ENCODE data around the gene SLC28A1. TPM values are rescaled to one million over a fixed set of nuclear protein-coding genes. Genes with fewer than 3 reads are reported as not detected.

Gene SLC28A1
- total RNA-seq, 1 experiment from 2014 or later: 1.1 TPM

DNA sequence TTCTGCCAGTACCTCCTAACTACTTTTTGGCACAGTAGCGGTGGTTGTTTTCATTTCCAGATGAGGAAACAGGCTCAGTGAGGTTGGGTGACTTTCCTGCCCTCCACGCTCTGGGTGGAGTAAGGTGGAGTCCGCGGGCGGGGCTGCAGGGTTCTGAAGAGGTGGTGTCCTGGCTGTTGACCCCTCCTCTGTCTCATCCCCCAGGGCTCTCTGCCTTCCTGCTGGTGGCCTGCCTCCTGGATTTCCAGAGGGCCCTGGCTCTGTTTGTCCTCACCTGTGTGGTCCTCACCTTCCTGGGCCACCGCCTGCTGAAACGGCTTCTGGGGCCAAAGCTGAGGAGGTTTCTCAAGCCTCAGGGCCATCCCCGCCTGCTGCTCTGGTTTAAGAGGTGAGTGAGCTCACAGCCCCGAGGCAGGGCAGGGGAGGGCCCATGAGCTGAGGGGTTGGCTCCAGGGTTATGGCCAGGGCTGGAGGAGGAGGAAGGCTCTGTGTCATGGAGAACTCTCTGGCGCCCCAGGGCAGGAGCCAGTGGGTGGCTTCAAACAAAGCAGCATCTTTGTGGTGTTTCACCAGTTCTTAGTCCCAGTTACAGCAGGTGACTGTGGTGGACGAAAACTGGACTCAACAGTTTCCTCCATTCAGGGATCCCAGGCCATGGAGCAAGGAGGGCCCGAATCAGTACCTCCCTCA lies 10.4 kb downstream of the SLC28A1 start:
- H3K4me2 ChIP-seq (ENCODE audit: low read length): peak overlapping the region; percentile 66
- 0 out of 2 replicates have a peak overlapping the region, but pooled peaks have one; percentile 33 for H3K4me3 ChIP-seq (ENCODE audit: low read length)
- H3K27ac ChIP-seq (ENCODE audit: low read length): peak overlapping the region; percentile 71
- H3K4me1 ChIP-seq (ENCODE audit: insufficient read depth, low read length): peaks cover 11% of the 10 kb centered on the region
- intact Hi-C loops (cut with micrococcal nuclease): no loop called here
- no peaks in the 10 kb centered on the region for H3K36me3 ChIP-seq (ENCODE audit: low read depth, low read length)
- H2AFZ ChIP-seq (ENCODE audit: low read length): peak overlapping the region; percentile 61
- H3K9ac ChIP-seq (ENCODE audit: low read length): no peak overlapping the region
- H3K9me2 ChIP-seq (replicated peaks; ENCODE audit: low read length): no peaks in the 10 kb centered on the region
- H4K20me1 ChIP-seq (ENCODE audit: low read length): no peaks in the 10 kb centered on the region
- no peaks in the 10 kb centered on the region for H3K79me2 ChIP-seq (ENCODE audit: low read length)
- BruUV-seq (replicated peaks): no TSS peak
- ChIA-PET CTCF (no interaction called here), POLR2A (ENCODE audit: unreplicated experiment) (no interaction called here)
- TF ChIP-seq CTCF (conservative IDR thresholded peaks at IDR 0.05; ENCODE audit: low read depth, low read length) (no peak), EZH2phosphoT487 (IDR thresholded peaks at IDR 0.05; ENCODE audit: borderline replicate concordance, low read length) (no peak), EZH2 (IDR thresholded peaks at IDR 0.05; ENCODE audit: low read length, unreplicated experiment) (no peak)
- H3F3A ChIP-seq (ENCODE audit: low read length, unreplicated experiment): no peaks in the 10 kb centered on the region
- ATAC-seq: peak; percentile 54
- no peaks in the 10 kb centered on the region for H3K9me3 ChIP-seq (ENCODE audit: low read length)
- H3K27me3 ChIP-seq (ENCODE audit: low read length): no peaks in the 10 kb centered on the region
- peak; percentile 61 for DNase-seq

DNA sequence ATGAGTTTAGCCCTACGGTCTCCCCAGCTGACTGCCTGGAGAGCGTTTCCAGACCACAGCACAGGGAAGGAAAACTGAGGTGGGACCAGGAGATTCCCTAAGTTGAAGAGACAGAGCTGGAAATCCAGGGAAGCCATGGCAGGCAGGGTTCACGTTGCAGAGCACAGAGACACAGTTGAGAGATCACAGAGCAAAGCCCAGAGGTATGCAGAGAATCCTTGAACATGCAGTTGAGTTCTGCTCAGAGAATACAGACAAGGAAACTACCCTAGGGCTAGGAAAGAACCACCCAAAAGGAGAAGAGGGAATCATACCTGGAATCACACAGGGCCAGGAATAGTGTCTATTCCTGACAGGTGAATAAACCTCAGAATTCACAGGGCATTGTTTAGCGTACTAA lies 14.3 kb downstream of the SLC28A1 start:
- ChIA-PET CTCF (no interaction called here), POLR2A (ENCODE audit: unreplicated experiment) (no interaction called here)
- ATAC-seq: no peak
- H3K79me2 ChIP-seq (ENCODE audit: low read length): no peaks in the 10 kb centered on the region
- H3K36me3 ChIP-seq (ENCODE audit: low read depth, low read length): no peaks in the 10 kb centered on the region
- no peak for DNase-seq
- no peak overlapping the region for H2AFZ ChIP-seq (ENCODE audit: low read length)
- no TSS peak for BruUV-seq (replicated peaks)
- no peak overlapping the region for H3K4me2 ChIP-seq (ENCODE audit: low read length)
- no peaks in the 10 kb centered on the region for H3K9me2 ChIP-seq (replicated peaks; ENCODE audit: low read length)
- no peaks in the 10 kb centered on the region for H3K9me3 ChIP-seq (ENCODE audit: low read length)
- intact Hi-C loops (cut with micrococcal nuclease): no loop called here
- TF ChIP-seq EZH2phosphoT487 (IDR thresholded peaks at IDR 0.05; ENCODE audit: borderline replicate concordance, low read length) (no peak), EZH2 (IDR thresholded peaks at IDR 0.05; ENCODE audit: low read length, unreplicated experiment) (no peak), CTCF (conservative IDR thresholded peaks at IDR 0.05; ENCODE audit: low read depth, low read length) (no peak)
- no peak overlapping the region for H3K27ac ChIP-seq (ENCODE audit: low read length)
- H3K4me3 ChIP-seq (ENCODE audit: low read length): no peak overlapping the region
- no peaks in the 10 kb centered on the region for H3F3A ChIP-seq (ENCODE audit: low read length, unreplicated experiment)
- H3K27me3 ChIP-seq (ENCODE audit: low read length): no peaks in the 10 kb centered on the region
- H4K20me1 ChIP-seq (ENCODE audit: low read length): no peaks in the 10 kb centered on the region
- H3K9ac ChIP-seq (ENCODE audit: low read length): no peak overlapping the region
- H3K4me1 ChIP-seq (ENCODE audit: insufficient read depth, low read length): peaks cover 11% of the 10 kb centered on the region

- no TSS peak for BruUV-seq (replicated peaks)
- Histone ChIP-seq H3K9me3 (ENCODE audit: low read length) (no peaks in the 10 kb centered on the region), H2AFZ (ENCODE audit: low read length) (no peak overlapping the region), H3K27ac (ENCODE audit: low read length) (no peak overlapping the region), H4K20me1 (ENCODE audit: low read length) (no peaks in the 10 kb centered on the region), H3F3A (ENCODE audit: low read length, unreplicated experiment) (no peaks in the 10 kb centered on the region), H3K4me2 (ENCODE audit: low read length) (no peak overlapping the region), H3K9me2 (replicated peaks; ENCODE audit: low read length) (no peaks in the 10 kb centered on the region), H3K9ac (ENCODE audit: low read length) (no peak overlapping the region), H3K4me3 (ENCODE audit: low read length) (no peak overlapping the region), H3K36me3 (ENCODE audit: low read depth, low read length) (no peaks in the 10 kb centered on the region), H3K27me3 (ENCODE audit: low read length) (no peaks in the 10 kb centered on the region), H3K79me2 (ENCODE audit: low read length) (no peaks in the 10 kb centered on the region), H3K4me1 (ENCODE audit: insufficient read depth, low read length) (peaks cover 6% of the 10 kb centered on the region)
- ChIA-PET CTCF (no interaction called here), POLR2A (ENCODE audit: unreplicated experiment) (no interaction called here)
- DNase-seq (no peak), ATAC-seq (no peak)
- TF ChIP-seq EZH2phosphoT487 (IDR thresholded peaks at IDR 0.05; ENCODE audit: borderline replicate concordance, low read length): no peak
- TF ChIP-seq CTCF (conservative IDR thresholded peaks at IDR 0.05; ENCODE audit: low read depth, low read length): no peak
- TF ChIP-seq EZH2 (IDR thresholded peaks at IDR 0.05; ENCODE audit: low read length, unreplicated experiment): no peak
- intact Hi-C loops (cut with micrococcal nuclease): no loop called here
Measured at GRCh38 chr15:84899750-84900149, 15.3 kb downstream of the SLC28A1 start.
